Osteoblast (primary cell): ENCODE data around the gene TTC23L. TPM values are rescaled to one million over a fixed set of nuclear protein-coding genes. Genes with fewer than 3 reads are reported as not detected.
A peak's percentile ranks its signal among the peaks of the same experiment; 100 is the strongest.

Experiments
- DNase-seq: peaks from one replicate; pipeline ENCODE4 v3.0.0; 2011; ENCODE audit warnings: low spot score, mixed read lengths; ENCODE audit not compliant: insufficient read length; ENCODE audit errors: missing footprints
- H2AFZ ChIP-seq: 2 replicates; pipeline ENCODE4 v1.6.0; 2011; ENCODE audit warnings: mild to moderate bottlenecking, low read length
- H3K27ac ChIP-seq: 2 replicates; pipeline ENCODE4 v1.5.1; 2011; ENCODE audit warnings: mild to moderate bottlenecking, low read depth, low read length, moderate library complexity
- H3K27me3 ChIP-seq: 2 replicates; pipeline ENCODE4 v1.6.0; 2012; ENCODE audit warnings: mild to moderate bottlenecking, control low read depth, inconsistent platforms, low read length, moderate library complexity; ENCODE audit not compliant: insufficient read depth
- H3K36me3 ChIP-seq: 2 replicates; pipeline ENCODE4 v1.5.1; 2011; ENCODE audit warnings: mild to moderate bottlenecking, low read length, control low read depth, moderate library complexity; ENCODE audit not compliant: insufficient read depth
- H3K4me1 ChIP-seq: 2 replicates; pipeline ENCODE4 v1.5.1; 2011; ENCODE audit warnings: mild to moderate bottlenecking, low read length, control low read depth, moderate library complexity; ENCODE audit not compliant: insufficient read depth
- H3K4me2 ChIP-seq: 2 replicates; pipeline ENCODE4 v1.6.0; 2011; ENCODE audit warnings: mild to moderate bottlenecking, low read length; ENCODE audit not compliant: insufficient read depth
- H3K4me3 ChIP-seq: fragments of 200-600 bp; sonication (generic); 3 replicates; pipeline ENCODE4 v1.5.1; 2012; ENCODE audit warnings: mild to moderate bottlenecking, low read length, inconsistent platforms; ENCODE audit not compliant: insufficient read depth
- H3K79me2 ChIP-seq: 2 replicates; pipeline ENCODE4 v1.6.0; 2012; ENCODE audit warnings: mild to moderate bottlenecking, low read length, control low read depth, inconsistent platforms; ENCODE audit not compliant: insufficient read depth
- H3K9me3 ChIP-seq: 2 replicates; pipeline ENCODE4 v1.5.1; 2011; ENCODE audit warnings: low read depth, low read length, control low read depth
- H4K20me1 ChIP-seq: 2 replicates; pipeline ENCODE4 v1.6.0; 2012; ENCODE audit warnings: mild to moderate bottlenecking, low read length, control low read depth; ENCODE audit not compliant: insufficient read depth
- total RNA-seq: library from RNA; depleted of rRNA; stranded (reverse); fragments of >200 nt; gene quantifications from 2 replicates; pipeline ENCODE4 v1.2.3, GENCODE V29; 2012
- TF ChIP-seq, protein P1 (sequence below): IDR thresholded peaks from 2 replicates; pipeline ENCODE4 v1.5.1; 2011; ENCODE audit warnings: mild to moderate bottlenecking, low read depth, low read length, moderate library complexity; ENCODE audit errors: extremely low read depth

Gene TTC23L
- total RNA-seq, 1 donor, result not detected

DNA sequence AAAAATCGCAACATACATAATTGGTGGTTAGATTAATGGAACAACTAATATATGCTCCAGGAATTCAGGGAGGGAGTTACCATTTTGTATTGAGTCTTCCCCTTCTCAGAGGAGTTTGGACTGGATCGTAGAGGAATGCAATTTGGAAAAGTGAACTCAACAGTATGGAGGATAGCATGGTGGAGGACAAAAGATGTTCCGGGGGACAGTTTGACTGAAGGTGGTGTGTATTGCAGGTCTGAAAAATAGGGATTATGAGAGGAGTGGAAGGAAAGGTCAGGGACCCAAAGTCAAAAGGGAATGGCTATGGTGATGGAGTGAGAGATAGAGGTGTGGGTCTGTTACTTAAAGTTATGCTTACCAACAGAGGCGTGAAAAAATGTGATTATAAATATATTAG lies 91.9 kb downstream of the TTC23L start:
- Histone ChIP-seq H3K4me2 (peak overlapping the region; percentile 90), H3K27me3 (no peaks in the 10 kb centered on the region), H3K4me1 (peaks cover 11% of the 10 kb centered on the region), H3K27ac (peak overlapping the region; percentile 75), H4K20me1 (peaks cover 13% of the 10 kb centered on the region), H2AFZ (peak overlapping the region; percentile 90), H3K4me3 (peak overlapping the region; percentile 96), H3K36me3 (peaks cover 14% of the 10 kb centered on the region), H3K79me2 (peaks cover 53% of the 10 kb centered on the region), H3K9me3 (no peaks in the 10 kb centered on the region)
- no peak for DNase-seq
- TF ChIP-seq, protein P1, sequence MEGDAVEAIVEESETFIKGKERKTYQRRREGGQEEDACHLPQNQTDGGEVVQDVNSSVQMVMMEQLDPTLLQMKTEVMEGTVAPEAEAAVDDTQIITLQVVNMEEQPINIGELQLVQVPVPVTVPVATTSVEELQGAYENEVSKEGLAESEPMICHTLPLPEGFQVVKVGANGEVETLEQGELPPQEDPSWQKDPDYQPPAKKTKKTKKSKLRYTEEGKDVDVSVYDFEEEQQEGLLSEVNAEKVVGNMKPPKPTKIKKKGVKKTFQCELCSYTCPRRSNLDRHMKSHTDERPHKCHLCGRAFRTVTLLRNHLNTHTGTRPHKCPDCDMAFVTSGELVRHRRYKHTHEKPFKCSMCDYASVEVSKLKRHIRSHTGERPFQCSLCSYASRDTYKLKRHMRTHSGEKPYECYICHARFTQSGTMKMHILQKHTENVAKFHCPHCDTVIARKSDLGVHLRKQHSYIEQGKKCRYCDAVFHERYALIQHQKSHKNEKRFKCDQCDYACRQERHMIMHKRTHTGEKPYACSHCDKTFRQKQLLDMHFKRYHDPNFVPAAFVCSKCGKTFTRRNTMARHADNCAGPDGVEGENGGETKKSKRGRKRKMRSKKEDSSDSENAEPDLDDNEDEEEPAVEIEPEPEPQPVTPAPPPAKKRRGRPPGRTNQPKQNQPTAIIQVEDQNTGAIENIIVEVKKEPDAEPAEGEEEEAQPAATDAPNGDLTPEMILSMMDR, result no peak

DNA sequence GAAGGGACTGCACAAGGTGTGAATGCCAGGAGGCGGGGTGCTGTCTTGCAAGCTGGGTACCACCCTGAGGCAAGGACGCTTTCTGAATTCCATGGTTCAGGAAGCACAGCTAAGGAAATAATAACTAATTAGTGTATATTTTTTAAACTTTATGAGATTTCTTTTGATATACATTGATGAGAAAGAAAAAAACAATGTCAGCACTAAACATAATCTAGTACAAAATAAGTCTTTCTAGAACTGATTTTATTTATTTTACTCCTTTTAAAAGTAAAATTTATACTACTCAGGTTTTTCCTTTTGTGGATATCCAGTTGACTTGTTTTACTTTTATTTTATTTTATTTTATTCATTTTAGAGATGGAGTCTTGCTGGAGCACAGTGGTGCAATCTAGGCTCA lies 94.0 kb downstream of the TTC23L start:
- no peak overlapping the region for H3K27ac ChIP-seq
- H3K4me2 ChIP-seq, result no peak overlapping the region
- peaks cover 11% of the 10 kb centered on the region for H3K4me1 ChIP-seq
- peaks cover 21% of the 10 kb centered on the region for H3K36me3 ChIP-seq
- no peak overlapping the region for H3K4me3 ChIP-seq
- TF ChIP-seq, protein P1, result no peak
- peaks cover 53% of the 10 kb centered on the region for H3K79me2 ChIP-seq
- H2AFZ ChIP-seq, result no peak overlapping the region
- H3K9me3 ChIP-seq, result no peaks in the 10 kb centered on the region
- DNase-seq, result no peak
- peaks cover 13% of the 10 kb centered on the region for H4K20me1 ChIP-seq
- no peaks in the 10 kb centered on the region for H3K27me3 ChIP-seq

DNA sequence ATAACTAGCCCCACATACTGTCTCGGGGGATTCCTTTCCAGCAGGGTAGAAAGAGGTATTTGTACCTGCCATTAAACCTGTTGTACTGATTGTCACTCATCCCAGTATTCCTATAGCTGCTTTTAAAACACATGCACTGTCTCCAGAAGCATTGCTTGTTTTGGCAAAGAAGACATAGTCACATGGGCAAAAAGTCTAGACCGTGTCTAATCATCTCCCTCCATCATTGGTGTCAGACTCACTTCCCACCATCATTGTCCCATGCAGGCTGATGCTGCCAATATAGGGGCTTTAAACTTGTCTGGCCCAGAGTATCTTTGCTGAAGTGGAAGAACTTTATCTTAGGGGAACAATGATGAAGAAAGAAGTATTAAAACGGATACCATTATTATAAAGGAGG lies 103.0 kb downstream of the TTC23L start:
- no peak for DNase-seq

DNA sequence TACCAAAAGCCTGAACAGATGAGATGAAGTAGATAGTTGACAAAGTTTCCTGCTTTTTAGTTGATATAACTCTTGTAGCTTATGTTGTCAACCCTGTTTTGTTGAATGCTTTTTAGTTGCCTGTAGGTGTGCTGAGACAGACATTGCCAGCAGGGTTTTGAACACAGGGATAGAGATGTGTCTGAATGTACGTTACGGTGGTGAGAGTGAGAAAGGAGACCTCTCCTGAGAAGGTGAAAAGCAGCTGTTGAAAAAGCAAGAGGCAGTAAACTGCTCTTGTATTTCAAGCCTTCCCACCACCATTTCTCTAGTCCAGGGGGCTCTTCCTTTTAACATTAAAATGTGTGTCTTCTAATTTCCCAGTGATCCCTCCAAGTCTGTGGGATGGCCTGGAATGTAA lies 105.1 kb downstream of the TTC23L start:
- H3K4me3 ChIP-seq, result no peak overlapping the region
- H3K27me3 ChIP-seq, result no peaks in the 10 kb centered on the region
- H4K20me1 ChIP-seq, result no peaks in the 10 kb centered on the region
- H3K79me2 ChIP-seq, result no peaks in the 10 kb centered on the region
- H3K36me3 ChIP-seq, result peaks cover 45% of the 10 kb centered on the region
- TF ChIP-seq, protein P1, result no peak
- no peaks in the 10 kb centered on the region for H3K4me1 ChIP-seq
- no peak for DNase-seq
- H3K9me3 ChIP-seq, result no peaks in the 10 kb centered on the region
- no peak overlapping the region for H2AFZ ChIP-seq
- no peak overlapping the region for H3K4me2 ChIP-seq
- H3K27ac ChIP-seq, result no peak overlapping the region

More for the DNA sequence above, 103.0 kb downstream of the TTC23L start:
- TF ChIP-seq, protein P1, result no peak
- no peaks in the 10 kb centered on the region for H3K4me1 ChIP-seq
- H3K27me3 ChIP-seq, result no peaks in the 10 kb centered on the region
- no peak overlapping the region for H3K4me2 ChIP-seq
- no peaks in the 10 kb centered on the region for H4K20me1 ChIP-seq
- no peaks in the 10 kb centered on the region for H3K79me2 ChIP-seq
- no peak overlapping the region for H3K4me3 ChIP-seq
- no peak overlapping the region for H2AFZ ChIP-seq
- H3K27ac ChIP-seq, result no peak overlapping the region
- H3K36me3 ChIP-seq, result peaks cover 63% of the 10 kb centered on the region
- no peaks in the 10 kb centered on the region for H3K9me3 ChIP-seq
